Trophoblast cell (in vitro differentiated cells and primary cell): ENCODE data around the gene PALLD.
A peak's percentile ranks its signal among the peaks of the same experiment; 100 is the strongest.

Source experiments
- DNase-seq, 2 donors: peaks; one replicate each; pipeline ENCODE4 v3.0.0-alpha.2; 2016
- H2AFZ ChIP-seq: 2 replicates; pipeline ENCODE4 v1.6.1; 2013; ENCODE audit warnings: low read length, moderate library complexity, mild to moderate bottlenecking; ENCODE audit not compliant: insufficient read depth, poor library complexity
- H2AK5ac ChIP-seq: 2 replicates; pipeline ENCODE4 v1.6.1; 2013; ENCODE audit warnings: mild to moderate bottlenecking, low read length
- H2BK120ac ChIP-seq: 2 replicates; pipeline ENCODE4 v1.6.1; 2013; ENCODE audit warnings: low read length, mild to moderate bottlenecking, moderate library complexity; ENCODE audit not compliant: insufficient read depth, poor library complexity
- H2BK12ac ChIP-seq: 2 replicates; pipeline ENCODE4 v1.6.1; 2013; ENCODE audit warnings: mild to moderate bottlenecking, low read length, moderate library complexity
- H2BK5ac ChIP-seq: 2 replicates; pipeline ENCODE4 v1.6.1; 2013; ENCODE audit warnings: low read length, low read depth, moderate library complexity, mild to moderate bottlenecking; ENCODE audit not compliant: poor library complexity
- H3K14ac ChIP-seq: 2 replicates; pipeline ENCODE4 v1.6.1; 2013; ENCODE audit warnings: mild to moderate bottlenecking, low read length
- H3K18ac ChIP-seq: 2 replicates; pipeline ENCODE4 v1.6.1; 2013; ENCODE audit warnings: mild to moderate bottlenecking, low read length
- H3K23ac ChIP-seq: 2 replicates; pipeline ENCODE4 v1.6.1; 2013; ENCODE audit warnings: low read length
- H3K27ac ChIP-seq: 2 replicates; pipeline ENCODE4 v1.5.1; 2013; ENCODE audit warnings: low read depth, mild to moderate bottlenecking, inconsistent platforms, low read length, moderate library complexity
- H3K27me3 ChIP-seq: 2 replicates; pipeline ENCODE4 v1.6.1; 2013; ENCODE audit warnings: inconsistent platforms, mild to moderate bottlenecking, low read length, moderate library complexity; ENCODE audit not compliant: insufficient read depth
- H3K36me3 ChIP-seq, 2 experiments: 1 replicate in 1 of 2; 2 replicates in 1 of 2; pipeline ENCODE4 v1.6.1; 2013; ENCODE audit warnings: low read length in 2 of 2, mild to moderate bottlenecking in 2 of 2, moderate library complexity in 1 of 2; ENCODE audit not compliant: insufficient read depth in 2 of 2, control insufficient read depth in 1 of 2
- H3K4ac ChIP-seq: 2 replicates; pipeline ENCODE4 v1.6.1; 2013; ENCODE audit warnings: low read depth, mild to moderate bottlenecking, low read length, moderate library complexity
- H3K4me1 ChIP-seq, 2 experiments: 1 replicate in 1 of 2; 2 replicates in 1 of 2; pipeline ENCODE4 v1.6.1; 2013; ENCODE audit warnings: low read length in 2 of 2, mild to moderate bottlenecking in 2 of 2, moderate library complexity in 1 of 2; ENCODE audit not compliant: insufficient read depth in 2 of 2, control insufficient read depth in 1 of 2
- H3K4me2 ChIP-seq: 2 replicates; pipeline ENCODE4 v1.6.1; 2013; ENCODE audit warnings: inconsistent platforms, mild to moderate bottlenecking, low read length, moderate library complexity
- H3K4me3 ChIP-seq: 2 replicates; pipeline ENCODE4 v1.5.1; 2013; ENCODE audit warnings: mild to moderate bottlenecking, low read depth, low read length, inconsistent platforms
- H3K79me1 ChIP-seq: one replicate; pipeline ENCODE4 v1.6.1; 2013; ENCODE audit warnings: low read length
- H3K79me2 ChIP-seq: 2 replicates; pipeline ENCODE4 v1.6.1; 2013; ENCODE audit warnings: low read length, mild to moderate bottlenecking; ENCODE audit not compliant: control insufficient read depth, insufficient read depth, poor library complexity
- H3K9ac ChIP-seq: 2 replicates; pipeline ENCODE4 v1.6.1; 2013; ENCODE audit warnings: mild to moderate bottlenecking, low read length
- H3K9me3 ChIP-seq: 2 replicates; pipeline ENCODE4 v1.6.1; 2013; ENCODE audit warnings: low read depth, mild to moderate bottlenecking, control low read depth, inconsistent platforms, low read length; ENCODE audit not compliant: insufficient read depth
- H4K12ac ChIP-seq: 2 replicates; pipeline ENCODE4 v1.6.1; 2013; ENCODE audit warnings: low read depth, mild to moderate bottlenecking, low read length, moderate library complexity
- H4K8ac ChIP-seq: 2 replicates; pipeline ENCODE4 v1.6.1; 2013; ENCODE audit warnings: low read depth, mild to moderate bottlenecking, low read length, moderate library complexity
- H4K91ac ChIP-seq: one replicate; pipeline ENCODE4 v1.6.1; 2013; ENCODE audit warnings: low read depth, mild to moderate bottlenecking, low read length, moderate library complexity
- WGBS: extraction: QIAGEN DNeasy Blood & Tissue Kit; methylation state at CpG from one replicate; pipeline ENCODE4 v1.1.7; 2013; ENCODE audit warnings: missing lambda C conversion rate; ENCODE audit not compliant: insufficient read length, insufficient coverage; ENCODE audit errors: extremely low coverage; 5-methylcytosine and 5-hydroxymethylcytosine counted together

Gene PALLD

DNA sequence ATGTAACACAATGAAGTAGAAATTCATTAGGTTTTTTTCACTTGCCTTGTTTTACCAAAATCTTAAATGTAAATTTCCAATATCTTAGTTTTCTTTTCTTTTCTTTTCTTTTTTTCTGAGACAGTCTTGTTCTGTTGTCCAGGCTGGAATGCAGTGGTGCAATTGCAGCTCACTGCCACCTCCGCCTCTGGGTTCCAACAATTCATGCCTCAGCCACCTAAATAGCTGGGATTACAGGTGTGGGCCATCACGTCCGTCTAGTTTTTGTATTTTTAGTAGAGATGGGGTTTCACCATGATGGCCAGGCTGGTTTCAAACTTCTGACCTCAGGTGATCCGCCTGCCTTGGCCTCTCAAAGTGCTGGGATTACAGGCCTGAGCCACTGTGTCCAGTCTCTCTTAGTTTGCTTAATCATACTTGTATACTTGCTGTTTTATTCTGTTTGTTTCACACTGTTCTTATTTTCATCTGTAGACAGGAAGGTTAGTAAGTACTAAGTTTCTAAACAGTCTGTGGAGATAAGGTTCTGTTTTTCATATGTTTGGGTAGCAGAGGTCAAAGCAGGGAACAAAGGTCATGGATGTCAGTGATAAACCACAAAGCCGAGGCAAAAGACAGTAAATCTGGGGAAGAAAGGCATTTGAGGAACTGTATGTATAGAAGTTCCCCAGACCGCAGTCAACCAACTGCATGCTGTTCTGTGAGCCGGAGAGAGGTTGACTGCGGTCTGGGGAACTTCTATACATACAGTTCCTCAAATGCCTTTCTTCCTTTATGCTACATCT, 384.2 kb downstream of the PALLD start:
- Histone ChIP-seq H2AFZ (no peak overlapping the region), H3K27ac (peak overlapping the region; percentile 74), H3K18ac (no peak overlapping the region), H3K23ac (no peak overlapping the region), H3K79me1 (peaks cover 3% of the 10 kb centered on the region), H3K4ac (no peak overlapping the region), H2BK12ac (peak overlapping the region; percentile 38), H3K27me3 (no peaks in the 10 kb centered on the region), H3K14ac (no peak overlapping the region), H3K9me3 (peaks cover 1% of the 10 kb centered on the region), H3K4me1 (peaks cover 9 to 12% of the 10 kb centered on the region in 2 experiments), H2BK5ac (no peak overlapping the region), H3K4me2 (peak overlapping the region; percentile 18), H4K12ac (no peak overlapping the region), H2BK120ac (no peak overlapping the region), H3K4me3 (no peak overlapping the region), H3K36me3 (peaks cover 20 to 27% of the 10 kb centered on the region in 2 experiments), H3K9ac (no peak overlapping the region), H4K91ac (no peak overlapping the region), H4K8ac (no peak overlapping the region), H3K79me2 (peaks cover 8% of the 10 kb centered on the region), H2AK5ac (peak overlapping the region; percentile 29)
- peak; percentile 66 to 74 for DNase-seq
- no CpG with 5 or more reads among the region's 8 CpGs for WGBS

GRCh38 chr4:168881781-168882420, 385.0 kb downstream of the PALLD start:
- Histone ChIP-seq H3K4me1 (peaks cover 11 to 12% of the 10 kb centered on the region in 2 experiments), H4K12ac (no peak overlapping the region), H3K18ac (no peak overlapping the region), H3K27ac (peak overlapping the region; percentile 74), H3K4me3 (no peak overlapping the region), H3K4ac (no peak overlapping the region), H2BK5ac (no peak overlapping the region), H4K91ac (no peak overlapping the region), H3K27me3 (no peaks in the 10 kb centered on the region), H4K8ac (no peak overlapping the region), H2BK120ac (no peak overlapping the region), H2BK12ac (no peak overlapping the region), H3K36me3 (peaks cover 22 to 29% of the 10 kb centered on the region in 2 experiments), H3K9ac (no peak overlapping the region), H3K23ac (no peak overlapping the region), H3K4me2 (no peak overlapping the region), H2AK5ac (no peak overlapping the region), H3K9me3 (peaks cover 1% of the 10 kb centered on the region), H3K79me1 (peaks cover 3% of the 10 kb centered on the region), H3K14ac (no peak overlapping the region), H3K79me2 (peaks cover 8% of the 10 kb centered on the region), H2AFZ (no peak overlapping the region)
- DNase-seq, result peak in 1 of 2 donors; percentile 40
- WGBS, result no CpG with 5 or more reads among the region's 7 CpGs

DNA sequence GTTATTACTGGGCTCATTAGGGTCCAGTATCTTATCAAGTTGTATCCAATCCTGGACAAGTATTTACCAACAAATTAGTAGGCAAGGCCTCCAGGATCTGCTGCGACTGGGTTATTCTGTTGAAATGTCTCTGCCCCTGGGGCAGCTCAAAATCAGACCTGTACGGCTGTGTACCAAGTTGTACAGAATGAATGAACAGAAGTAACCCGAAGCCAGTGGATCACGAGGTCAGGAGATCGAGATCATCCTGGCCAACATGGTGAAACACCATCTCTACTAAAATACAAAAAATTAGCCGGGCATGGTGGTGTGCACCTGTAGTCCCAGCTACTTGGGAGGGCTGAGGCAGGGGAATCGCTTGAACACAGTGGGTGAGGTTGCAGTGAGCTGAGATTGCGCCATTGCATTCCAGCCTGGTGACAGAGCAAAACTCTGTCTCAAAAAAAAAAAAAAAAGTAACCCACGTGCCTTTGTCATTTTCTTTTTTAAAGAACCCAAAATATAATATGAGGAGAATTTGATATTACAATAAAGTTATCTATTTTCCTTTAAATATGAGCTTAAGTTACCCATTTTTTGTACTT, 385.9 kb downstream of the PALLD start:
- WGBS, result no CpG with 5 or more reads among the region's 9 CpGs
- no peak overlapping the region for H3K23ac ChIP-seq
- H2BK120ac ChIP-seq, result peak overlapping the region; percentile 22
- no peak overlapping the region for H4K12ac ChIP-seq
- no peak overlapping the region for H3K27ac ChIP-seq
- H3K9ac ChIP-seq, result no peak overlapping the region
- H3K27me3 ChIP-seq, result no peaks in the 10 kb centered on the region
- H4K8ac ChIP-seq, result peak overlapping the region; percentile 28
- H3K4me2 ChIP-seq, result no peak overlapping the region
- peak; percentile 75 to 87 for DNase-seq
- peaks cover 2% of the 10 kb centered on the region for H3K79me1 ChIP-seq
- H3K36me3 ChIP-seq, result peaks cover 18 to 27% of the 10 kb centered on the region in 2 experiments
- H2BK5ac ChIP-seq, result no peak overlapping the region
- H4K91ac ChIP-seq, result no peak overlapping the region
- no peak overlapping the region for H3K4me3 ChIP-seq
- no peak overlapping the region for H2AK5ac ChIP-seq
- no peak overlapping the region for H2BK12ac ChIP-seq
- H3K9me3 ChIP-seq, result no peaks in the 10 kb centered on the region
- no peak overlapping the region for H2AFZ ChIP-seq
- no peak overlapping the region for H3K18ac ChIP-seq
- H3K4me1 ChIP-seq, result peaks cover 14 to 15% of the 10 kb centered on the region in 2 experiments
- H3K79me2 ChIP-seq, result peaks cover 7% of the 10 kb centered on the region
- H3K14ac ChIP-seq, result no peak overlapping the region
- peak overlapping the region; percentile 36 for H3K4ac ChIP-seq

DNA sequence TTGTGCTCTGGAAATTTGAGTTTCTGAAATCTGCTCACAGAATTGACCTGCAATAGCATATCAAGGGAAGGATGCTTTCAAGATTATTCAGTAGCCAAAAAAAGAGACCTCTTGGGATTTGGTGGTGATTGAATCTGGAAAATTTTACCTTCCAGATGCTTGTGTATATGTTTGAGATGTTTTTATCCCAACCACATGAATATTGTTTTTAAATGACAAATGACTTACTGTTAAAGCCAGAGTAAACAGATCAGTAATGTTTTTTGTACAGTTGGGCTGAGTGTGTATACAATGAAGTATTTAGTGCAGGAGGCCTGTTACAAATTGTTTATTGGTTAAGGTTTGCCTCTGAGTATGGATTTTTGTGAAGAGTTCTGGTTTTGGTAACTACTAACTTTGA, 386.7 kb downstream of the PALLD start:
- Histone ChIP-seq H3K27ac (no peak overlapping the region), H3K4me1 (peaks cover 12 to 15% of the 10 kb centered on the region in 2 experiments), H2BK12ac (no peak overlapping the region), H3K9me3 (no peaks in the 10 kb centered on the region), H2AFZ (no peak overlapping the region), H3K79me1 (peaks cover 4% of the 10 kb centered on the region), H4K8ac (no peak overlapping the region), H2BK120ac (no peak overlapping the region), H4K91ac (no peak overlapping the region), H3K14ac (no peak overlapping the region), H3K18ac (no peak overlapping the region), H3K79me2 (peaks cover 6% of the 10 kb centered on the region), H3K27me3 (no peaks in the 10 kb centered on the region), H3K36me3 (peaks cover 12 to 21% of the 10 kb centered on the region in 2 experiments), H3K4me3 (no peak overlapping the region), H3K4ac (no peak overlapping the region), H3K9ac (no peak overlapping the region), H3K4me2 (no peak overlapping the region), H2AK5ac (no peak overlapping the region), H2BK5ac (no peak overlapping the region), H3K23ac (no peak overlapping the region), H4K12ac (no peak overlapping the region)
- no peak for DNase-seq
